Calu3 (cell line): ENCODE measurements around the gene PCK1. TPM values are rescaled to one million over a fixed set of nuclear protein-coding genes. Genes with fewer than 3 reads are reported as not detected.

Experiments used
- BruUV-seq: library from RNA; stranded (reverse); fragments of 400-500 nt; replicated peaks from 2 replicates; lab custom pipeline; 2021; lab: Mats Ljungman, UMichigan
- CTCF ChIA-PET: fragments of 300-600 bp; sonication (Branson Sonifier 250); formaldehyde crosslinking; loops from one replicate; lab custom pipeline; 2022; ENCODE audit warnings: antibody characterized with exemption; lab: Charles Lee
- DNase-seq: peaks from one replicate; pipeline ENCODE4 v3.0.0; 2022
- H3K27ac Mint-ChIP-seq: one replicate; pipeline ENCODE4 v1.8.0; 2022; ENCODE audit warnings: mixed read lengths; ENCODE audit not compliant: unreplicated experiment
- H3K27me3 Mint-ChIP-seq: one replicate; pipeline ENCODE4 v1.8.0; 2022; ENCODE audit warnings: mixed read lengths; ENCODE audit not compliant: unreplicated experiment
- H3K36me3 Mint-ChIP-seq: one replicate; pipeline ENCODE4 v1.8.0; 2022; ENCODE audit warnings: mild to moderate bottlenecking, moderate library complexity, mixed read lengths; ENCODE audit not compliant: insufficient read depth, unreplicated experiment
- H3K4me1 Mint-ChIP-seq: one replicate; pipeline ENCODE4 v1.8.0; 2022; ENCODE audit warnings: mild to moderate bottlenecking, low read depth, mixed read lengths; ENCODE audit not compliant: unreplicated experiment
- H3K4me3 Mint-ChIP-seq: one replicate; pipeline ENCODE4 v1.8.0; 2022; ENCODE audit warnings: mild to moderate bottlenecking, low read depth, moderate library complexity, mixed read lengths; ENCODE audit not compliant: unreplicated experiment
- H3K9me3 Mint-ChIP-seq: one replicate; pipeline ENCODE4 v1.8.0; 2022; ENCODE audit warnings: low read depth, mixed read lengths; ENCODE audit not compliant: unreplicated experiment
- CTCF ChIP-seq: fragments of 200-600 bp; IDR thresholded peaks from one replicate; pipeline ENCODE4 v1.8.0; 2022; ENCODE audit warnings: antibody characterized with exemption; ENCODE audit not compliant: unreplicated experiment
- intact Hi-C: fragments of 100-400 bp; cut with micrococcal nuclease; formaldehyde crosslinking; loops from one replicate; pipeline ENCODE4 v1.10.0; 2022; ENCODE audit not compliant: unreplicated experiment
- total RNA-seq: library from RNA; stranded (reverse); gene quantifications from 2 replicates; pipeline ENCODE4 v1.2.3, GENCODE V29; 2022

The PCK1 gene
- total RNA-seq, 1 experiment from 2014 or later, result 0.19 TPM

- no peaks in the 10 kb centered on the region for H3K36me3 Mint-ChIP-seq
- H3K4me3 Mint-ChIP-seq, result no peak overlapping the region
- H3K4me1 Mint-ChIP-seq, result peaks cover 7% of the 10 kb centered on the region
- CTCF ChIA-PET, result interaction anchor here (0.8 kb wide), 1 partner anchor 630 kb away, joined by 3 read pairs; no protein-coding TSS in a partner anchor
- BruUV-seq, result no TSS peak
- peaks cover 79% of the 10 kb centered on the region for H3K27me3 Mint-ChIP-seq
- no peak for TF ChIP-seq CTCF
- no peaks in the 10 kb centered on the region for H3K9me3 Mint-ChIP-seq
- intact Hi-C loops, result no loop called here
- H3K27ac Mint-ChIP-seq, result no peak overlapping the region
- no peak for DNase-seq
Observed at GRCh38 chr20:57587989-57588377, 27.1 kb downstream of the PCK1 start.

GRCh38 chr20:57588596-57588995 lies 27.7 kb downstream of the PCK1 start:
- Mint-ChIP-seq H3K27ac (no peak overlapping the region), H3K9me3 (no peaks in the 10 kb centered on the region), H3K27me3 (peaks cover 79% of the 10 kb centered on the region), H3K36me3 (peaks cover 2% of the 10 kb centered on the region), H3K4me3 (no peak overlapping the region), H3K4me1 (peaks cover 9% of the 10 kb centered on the region)
- intact Hi-C loops, result no loop called here
- no peak for TF ChIP-seq CTCF
- CTCF ChIA-PET, result no interaction called here
- no peak for DNase-seq
- no TSS peak for BruUV-seq

- no peak for TF ChIP-seq CTCF
- Mint-ChIP-seq H3K9me3 (no peaks in the 10 kb centered on the region), H3K27me3 (peaks cover 79% of the 10 kb centered on the region), H3K36me3 (peaks cover 4% of the 10 kb centered on the region), H3K27ac (no peak overlapping the region), H3K4me3 (no peak overlapping the region), H3K4me1 (peaks cover 12% of the 10 kb centered on the region)
- no peak for DNase-seq
- BruUV-seq, result no TSS peak
- intact Hi-C loops, result no loop called here
- CTCF ChIA-PET, result no interaction called here
Observed at GRCh38 chr20:57589123-57589727, 28.3 kb downstream of the PCK1 start.

GRCh38 chr20:57589728-57590484 lies 29.0 kb downstream of the PCK1 start:
- H3K27me3 Mint-ChIP-seq, result peaks cover 73% of the 10 kb centered on the region
- H3K27ac Mint-ChIP-seq, result no peak overlapping the region
- DNase-seq, result no peak
- CTCF ChIA-PET, result interaction anchor here (0.6 kb wide), 1 partner anchor 30 kb away, joined by 3 read pairs; the partner anchor contains the start of gene ZBP1
- BruUV-seq, result no TSS peak
- peaks cover 15% of the 10 kb centered on the region for H3K4me1 Mint-ChIP-seq
- intact Hi-C loops, result loop anchor here (10.0 kb wide), 1 partner anchor 205 kb away; no protein-coding TSS in a partner anchor
- H3K36me3 Mint-ChIP-seq, result peaks cover 4% of the 10 kb centered on the region
- no peaks in the 10 kb centered on the region for H3K9me3 Mint-ChIP-seq
- H3K4me3 Mint-ChIP-seq, result no peak overlapping the region
- no peak for TF ChIP-seq CTCF
